ENCODE measurements around the gene TP53I11.

The TP53I11 gene

DNA sequence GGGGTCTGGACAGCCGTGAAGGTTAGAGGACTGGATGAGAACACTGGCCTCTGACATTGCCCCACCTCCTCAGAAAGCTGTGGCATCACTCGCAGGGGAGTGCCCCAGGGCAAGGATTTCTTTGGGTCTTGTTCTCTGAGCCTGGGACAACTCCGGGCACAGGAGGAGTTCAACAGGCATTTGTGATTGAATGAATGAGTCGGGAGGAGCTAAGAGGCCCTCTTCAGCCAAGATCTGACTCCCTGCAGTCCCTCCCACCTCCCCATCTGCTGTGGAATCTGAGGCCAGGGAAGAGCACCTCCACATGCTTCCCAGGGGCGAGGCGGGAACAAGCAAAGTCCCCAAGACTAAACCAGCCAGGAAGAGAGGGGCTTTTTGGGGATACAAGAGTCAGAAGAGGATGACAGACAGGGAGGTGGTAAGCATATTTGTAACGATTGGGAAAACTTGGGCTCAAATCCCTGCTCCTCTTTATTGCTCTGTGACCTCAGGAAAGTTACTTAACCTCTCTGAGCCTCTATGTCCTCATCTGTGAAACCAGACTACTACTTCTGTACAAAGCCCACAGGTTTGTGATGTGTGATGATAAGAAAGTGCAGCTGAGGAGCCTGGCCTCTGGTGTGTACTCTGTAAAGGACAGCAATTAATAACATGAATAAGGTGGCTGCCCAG lies 6.4 kb downstream of the TP53I11 start:
- FAIRE-seq (no peak), DNase-seq (ENCODE audit: insufficient read length, low spot score) (no peak)
- TF ChIP-seq, protein P1, sequence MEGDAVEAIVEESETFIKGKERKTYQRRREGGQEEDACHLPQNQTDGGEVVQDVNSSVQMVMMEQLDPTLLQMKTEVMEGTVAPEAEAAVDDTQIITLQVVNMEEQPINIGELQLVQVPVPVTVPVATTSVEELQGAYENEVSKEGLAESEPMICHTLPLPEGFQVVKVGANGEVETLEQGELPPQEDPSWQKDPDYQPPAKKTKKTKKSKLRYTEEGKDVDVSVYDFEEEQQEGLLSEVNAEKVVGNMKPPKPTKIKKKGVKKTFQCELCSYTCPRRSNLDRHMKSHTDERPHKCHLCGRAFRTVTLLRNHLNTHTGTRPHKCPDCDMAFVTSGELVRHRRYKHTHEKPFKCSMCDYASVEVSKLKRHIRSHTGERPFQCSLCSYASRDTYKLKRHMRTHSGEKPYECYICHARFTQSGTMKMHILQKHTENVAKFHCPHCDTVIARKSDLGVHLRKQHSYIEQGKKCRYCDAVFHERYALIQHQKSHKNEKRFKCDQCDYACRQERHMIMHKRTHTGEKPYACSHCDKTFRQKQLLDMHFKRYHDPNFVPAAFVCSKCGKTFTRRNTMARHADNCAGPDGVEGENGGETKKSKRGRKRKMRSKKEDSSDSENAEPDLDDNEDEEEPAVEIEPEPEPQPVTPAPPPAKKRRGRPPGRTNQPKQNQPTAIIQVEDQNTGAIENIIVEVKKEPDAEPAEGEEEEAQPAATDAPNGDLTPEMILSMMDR (IDR thresholded peaks at IDR 0.05; ENCODE audit: insufficient read depth, missing control alignments), result no peak

DNA sequence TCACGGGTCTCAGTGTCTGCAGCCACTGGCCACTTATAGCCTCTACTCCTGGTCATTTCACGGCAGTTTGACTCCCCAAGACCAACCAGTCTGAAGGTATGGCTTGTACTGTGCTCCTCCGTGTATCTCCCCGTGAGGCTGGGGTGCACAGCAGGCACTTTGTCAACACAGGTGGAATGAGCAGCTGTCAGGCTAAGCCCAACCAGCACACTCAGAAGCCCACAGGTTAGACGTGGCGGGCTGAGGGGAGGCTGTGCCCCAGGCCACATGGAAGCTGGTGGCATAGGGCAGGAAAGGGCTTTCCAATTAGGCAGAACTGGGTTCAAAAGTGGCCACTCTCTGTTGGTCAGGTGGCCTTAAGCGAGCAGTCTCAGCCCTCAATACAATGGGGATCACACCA lies 7.0 kb downstream of the TP53I11 start:
- TF ChIP-seq, protein P1 (IDR thresholded peaks at IDR 0.05; ENCODE audit: insufficient read depth, missing control alignments), result no peak
- DNase-seq (ENCODE audit: insufficient read length, low spot score) (no peak), FAIRE-seq (no peak)

DNA sequence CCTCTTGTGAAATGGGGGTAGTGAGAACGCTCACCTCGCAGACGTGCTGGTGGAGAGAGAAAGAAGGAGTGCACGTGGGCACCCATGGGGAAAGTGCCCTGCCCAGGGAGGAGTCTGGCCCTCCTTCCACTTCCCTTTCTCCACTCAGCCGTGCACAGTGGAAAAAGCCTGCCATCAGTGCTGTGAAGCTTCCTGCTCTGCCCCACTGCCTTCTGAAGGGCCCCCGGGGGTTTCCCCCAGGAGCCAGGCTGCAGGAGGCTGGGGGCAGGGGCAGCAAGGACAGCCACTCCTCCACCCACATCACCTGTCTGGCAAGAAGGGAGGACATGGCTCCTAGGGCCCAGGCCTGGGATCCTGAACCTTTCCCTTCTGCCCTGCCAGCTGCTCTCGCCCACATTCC lies 7.6 kb downstream of the TP53I11 start:
- DNase-seq (ENCODE audit: insufficient read length, low spot score), result no peak
- FAIRE-seq, result no peak
- TF ChIP-seq, protein P1 (IDR thresholded peaks at IDR 0.05; ENCODE audit: insufficient read depth, missing control alignments), result no peak

DNA sequence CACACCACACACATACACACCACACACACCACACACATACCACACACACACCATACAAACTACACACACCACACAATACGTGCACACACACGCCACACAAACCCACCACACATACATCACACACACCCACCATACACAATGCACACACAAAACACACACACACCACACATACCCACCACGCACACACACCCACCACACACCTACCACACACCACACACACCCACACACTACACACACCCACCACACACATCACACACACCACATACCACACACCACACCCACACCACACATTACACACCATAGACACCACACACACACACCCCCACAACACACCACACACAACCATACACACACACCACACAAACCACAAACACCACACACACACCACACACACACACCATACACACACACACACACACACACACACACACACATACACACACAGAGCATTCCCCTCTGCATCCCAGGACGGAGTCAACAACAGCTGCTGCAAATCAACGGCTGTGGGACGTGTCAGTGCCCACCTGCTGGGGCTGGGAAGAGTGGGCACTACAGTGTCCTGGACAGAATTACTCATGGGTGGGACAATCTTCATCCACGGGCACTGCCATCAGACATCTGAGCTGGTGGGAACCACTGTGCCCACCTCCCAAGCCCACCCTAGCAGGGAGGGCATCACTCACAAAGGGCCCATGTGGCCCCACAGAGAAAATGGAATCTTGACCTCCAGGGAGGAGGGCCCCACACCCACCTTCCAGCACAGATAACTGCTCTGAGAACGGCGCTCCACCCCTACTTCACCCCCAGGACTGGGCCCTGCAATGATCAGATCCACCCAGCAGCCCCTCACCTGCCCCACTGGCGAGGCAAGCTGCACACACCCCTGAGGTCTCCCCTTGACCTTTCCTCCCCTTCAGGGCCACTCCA lies 8.4 kb downstream of the TP53I11 start:
- TF ChIP-seq, protein P1 (IDR thresholded peaks at IDR 0.05; ENCODE audit: insufficient read depth, missing control alignments), result no peak
- FAIRE-seq (no peak), DNase-seq (ENCODE audit: insufficient read length, low spot score) (no peak)

DNA sequence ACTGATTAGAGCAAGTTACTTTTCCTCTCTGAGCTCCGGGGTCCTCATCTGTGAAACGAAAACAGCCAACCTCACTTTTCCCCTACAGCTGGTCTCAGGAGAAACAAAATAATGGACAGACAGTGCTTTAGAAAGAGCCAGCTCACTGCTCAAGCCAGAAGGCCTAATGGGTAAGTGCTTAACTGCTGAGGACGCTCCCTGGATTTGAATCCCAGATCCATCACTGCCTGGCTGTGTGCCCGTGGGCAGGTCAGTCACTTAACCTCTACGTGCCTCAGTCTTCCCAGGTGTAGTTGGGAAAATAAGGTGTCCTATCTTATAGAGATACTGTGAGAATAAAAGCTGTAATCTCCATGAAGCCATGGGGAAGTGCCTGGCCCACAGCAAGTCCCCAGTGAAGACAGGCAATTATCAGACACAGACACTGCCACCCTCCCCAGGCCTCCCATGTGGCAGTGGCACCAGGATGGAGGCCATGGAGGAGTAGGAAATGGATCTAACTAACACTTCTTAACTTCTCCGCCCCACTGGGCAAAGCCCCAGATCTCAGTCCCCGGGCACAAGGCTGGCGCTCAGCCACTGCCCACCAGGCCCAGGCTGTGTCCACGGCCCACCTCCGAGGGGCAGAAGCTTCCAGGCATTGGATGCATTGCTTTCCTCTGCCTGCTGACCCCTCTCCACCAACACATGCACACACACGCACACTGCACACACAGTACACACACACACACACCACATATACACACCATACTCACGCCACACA lies 9.2 kb downstream of the TP53I11 start:
- DNase-seq (ENCODE audit: insufficient read length, low spot score) (no peak), FAIRE-seq (no peak)
- TF ChIP-seq, protein P1 (IDR thresholded peaks at IDR 0.05; ENCODE audit: insufficient read depth, missing control alignments), result no peak

DNA sequence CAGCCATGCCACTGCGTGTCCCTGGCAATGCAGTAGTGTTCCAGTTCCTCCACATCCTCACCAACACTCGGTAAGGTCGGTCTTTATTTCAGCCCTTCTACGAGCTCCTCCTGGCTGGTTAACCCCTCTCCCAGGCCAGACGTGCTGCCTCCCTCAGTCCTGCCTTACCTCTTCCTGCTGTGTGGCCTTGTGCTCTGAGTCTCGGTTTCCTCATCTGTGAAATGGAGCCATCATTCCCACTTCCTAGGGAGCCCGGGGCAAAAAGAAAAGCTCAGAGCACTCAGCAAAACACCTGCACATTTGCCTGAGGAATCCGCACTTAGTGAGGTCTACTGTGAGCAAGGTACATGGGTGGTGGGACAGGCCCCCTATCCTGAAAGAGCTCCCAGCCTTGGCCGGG lies 9.8 kb downstream of the TP53I11 start:
- DNase-seq (ENCODE audit: insufficient read length, low spot score) (no peak), FAIRE-seq (no peak)
- TF ChIP-seq, protein P1 (IDR thresholded peaks at IDR 0.05; ENCODE audit: insufficient read depth, missing control alignments), result no peak
